Body of pancreas (tissue), 4 donors: ENCODE data around the gene RASGRP3.

Source experiments
- POLR2A ChIP-seq, 3 donors: fragments of 450-650 bp; IDR thresholded peaks; one replicate each; pipeline ENCODE4 v1.6.1; 2016; ENCODE audit warnings: antibody characterized with exemption in 3 of 3, mild to moderate bottlenecking in 2 of 3
- TF ChIP-seq, protein P1 (sequence below), 7 experiments: fragments of 450-650 bp in 4 of 7; fragments of 200-600 bp in 3 of 7; sonication (generic) in 3 of 7; IDR thresholded peaks; one replicate each; pipeline ENCODE4 v1.5.1; 2016 to 2019; ENCODE audit warnings: antibody characterized with exemption in 7 of 7

DNA sequence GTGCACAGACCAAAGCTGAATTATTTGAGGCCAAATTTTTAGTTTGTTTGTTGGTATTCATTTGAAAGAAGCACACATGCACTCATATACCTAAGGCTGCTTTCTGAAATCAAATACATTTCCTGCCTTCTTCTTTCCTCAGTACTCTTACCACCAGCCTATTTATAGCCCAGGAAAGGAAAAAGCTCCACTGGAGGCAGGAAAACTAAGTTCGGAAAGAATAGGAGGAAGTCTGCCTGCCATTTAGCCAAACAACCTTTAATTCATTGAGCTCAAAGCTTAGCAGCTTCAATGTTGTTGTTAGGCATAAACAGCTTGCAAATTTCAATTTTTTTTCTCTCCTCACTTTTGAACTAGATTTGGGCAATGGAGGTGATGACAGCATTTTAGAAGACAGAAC lies 40.4 kb upstream of the RASGRP3 start:
- TF ChIP-seq, protein P1, sequence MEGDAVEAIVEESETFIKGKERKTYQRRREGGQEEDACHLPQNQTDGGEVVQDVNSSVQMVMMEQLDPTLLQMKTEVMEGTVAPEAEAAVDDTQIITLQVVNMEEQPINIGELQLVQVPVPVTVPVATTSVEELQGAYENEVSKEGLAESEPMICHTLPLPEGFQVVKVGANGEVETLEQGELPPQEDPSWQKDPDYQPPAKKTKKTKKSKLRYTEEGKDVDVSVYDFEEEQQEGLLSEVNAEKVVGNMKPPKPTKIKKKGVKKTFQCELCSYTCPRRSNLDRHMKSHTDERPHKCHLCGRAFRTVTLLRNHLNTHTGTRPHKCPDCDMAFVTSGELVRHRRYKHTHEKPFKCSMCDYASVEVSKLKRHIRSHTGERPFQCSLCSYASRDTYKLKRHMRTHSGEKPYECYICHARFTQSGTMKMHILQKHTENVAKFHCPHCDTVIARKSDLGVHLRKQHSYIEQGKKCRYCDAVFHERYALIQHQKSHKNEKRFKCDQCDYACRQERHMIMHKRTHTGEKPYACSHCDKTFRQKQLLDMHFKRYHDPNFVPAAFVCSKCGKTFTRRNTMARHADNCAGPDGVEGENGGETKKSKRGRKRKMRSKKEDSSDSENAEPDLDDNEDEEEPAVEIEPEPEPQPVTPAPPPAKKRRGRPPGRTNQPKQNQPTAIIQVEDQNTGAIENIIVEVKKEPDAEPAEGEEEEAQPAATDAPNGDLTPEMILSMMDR (IDR thresholded peaks at IDR 0.05) = no peak
- TF ChIP-seq POLR2A (IDR thresholded peaks at IDR 0.05) = no peak
